HuH-7 (cell line): ENCODE data around the gene INPP5J.
"Not testable (repeated sequence)": the region's sequence is repeated elsewhere in the genome, so short reads cannot be mapped to it uniquely, and the experiment has no call there.

ENCODE experiments used
- DNase-seq: peaks from one replicate; pipeline ENCODE4 v3.0.0; 2011; ENCODE audit warnings: low spot score

Gene INPP5J

DNA sequence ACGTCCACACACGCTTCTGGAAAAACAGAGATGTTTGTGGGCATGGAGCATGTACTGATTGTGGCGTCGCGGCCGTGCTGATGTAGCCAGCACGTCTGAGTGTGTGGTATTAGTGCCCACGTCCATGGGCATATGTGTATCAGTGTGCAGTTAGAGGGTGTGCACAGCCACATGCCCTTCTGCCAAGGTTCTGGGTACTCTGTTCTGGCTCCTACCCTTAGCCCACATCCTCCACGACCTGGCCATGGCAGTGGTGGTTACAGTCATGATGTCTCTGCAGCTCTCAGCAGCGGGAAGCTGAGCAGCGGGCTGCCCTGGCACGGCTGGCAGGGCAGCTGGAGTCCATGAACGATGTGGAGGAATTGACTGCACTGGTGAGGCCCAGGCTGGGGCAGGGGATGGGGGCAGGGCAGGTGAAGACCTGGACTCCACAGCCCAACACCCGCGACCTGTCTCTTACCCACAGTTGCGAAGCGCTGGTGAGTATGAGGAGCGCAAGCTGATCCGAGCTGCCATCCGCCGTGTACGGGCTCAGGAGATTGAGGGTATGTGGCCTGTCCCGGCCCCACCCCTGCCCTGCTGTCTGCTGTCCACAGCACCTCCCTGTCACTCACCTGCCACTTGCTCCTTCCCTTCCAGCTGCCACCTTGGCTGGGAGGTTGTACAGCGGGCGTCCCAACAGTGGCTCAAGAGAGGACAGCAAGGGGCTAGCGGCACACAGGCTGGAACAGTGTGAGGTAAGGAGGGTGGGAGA, 34.4 kb upstream of the INPP5J start:
- no peak for DNase-seq

DNA sequence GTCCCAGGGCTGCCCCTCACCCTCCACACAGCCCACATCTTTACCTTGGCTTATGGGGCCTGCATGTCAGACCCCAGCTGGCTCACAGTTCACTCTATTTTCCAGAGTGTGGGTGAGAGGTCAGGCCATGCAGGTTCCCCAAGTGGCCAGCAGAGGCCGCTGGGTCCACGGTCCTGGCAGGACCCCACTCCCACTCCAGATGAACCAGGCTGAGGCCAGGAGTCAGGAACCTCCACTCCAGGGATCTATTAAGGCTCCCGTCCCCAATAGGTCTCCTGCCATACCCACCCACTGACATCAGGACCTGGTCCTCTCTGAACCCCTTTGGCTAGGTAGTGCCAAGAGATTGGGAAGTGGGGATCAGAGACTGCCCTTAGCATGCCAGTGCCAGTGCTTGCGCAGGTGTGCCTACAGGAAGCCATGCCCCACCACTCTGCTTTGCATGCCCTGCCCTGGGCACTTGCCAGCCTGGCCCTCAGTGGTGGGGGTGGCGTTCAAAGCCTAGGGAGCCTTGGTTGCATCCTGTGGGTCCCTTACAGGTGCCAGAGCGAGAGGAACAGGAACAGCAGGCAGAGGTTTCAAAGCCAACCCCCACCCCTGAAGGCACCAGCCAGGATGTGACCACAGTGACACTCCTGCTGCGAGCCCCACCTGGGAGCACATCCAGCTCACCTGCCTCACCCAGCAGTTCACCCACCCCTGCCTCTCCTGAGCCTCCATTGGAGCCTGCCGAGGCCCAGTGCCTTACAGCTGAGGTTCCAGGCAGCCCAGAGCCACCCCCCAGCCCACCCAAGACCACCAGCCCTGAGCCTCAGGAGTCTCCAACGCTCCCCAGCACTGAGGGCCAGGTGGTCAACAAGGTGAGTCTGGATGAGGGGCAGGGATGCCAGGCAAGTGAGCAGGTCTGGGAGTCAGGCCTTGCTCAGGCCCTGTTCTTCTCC, 33.3 kb upstream of the INPP5J start:
- peak; percentile 97 for DNase-seq

DNA sequence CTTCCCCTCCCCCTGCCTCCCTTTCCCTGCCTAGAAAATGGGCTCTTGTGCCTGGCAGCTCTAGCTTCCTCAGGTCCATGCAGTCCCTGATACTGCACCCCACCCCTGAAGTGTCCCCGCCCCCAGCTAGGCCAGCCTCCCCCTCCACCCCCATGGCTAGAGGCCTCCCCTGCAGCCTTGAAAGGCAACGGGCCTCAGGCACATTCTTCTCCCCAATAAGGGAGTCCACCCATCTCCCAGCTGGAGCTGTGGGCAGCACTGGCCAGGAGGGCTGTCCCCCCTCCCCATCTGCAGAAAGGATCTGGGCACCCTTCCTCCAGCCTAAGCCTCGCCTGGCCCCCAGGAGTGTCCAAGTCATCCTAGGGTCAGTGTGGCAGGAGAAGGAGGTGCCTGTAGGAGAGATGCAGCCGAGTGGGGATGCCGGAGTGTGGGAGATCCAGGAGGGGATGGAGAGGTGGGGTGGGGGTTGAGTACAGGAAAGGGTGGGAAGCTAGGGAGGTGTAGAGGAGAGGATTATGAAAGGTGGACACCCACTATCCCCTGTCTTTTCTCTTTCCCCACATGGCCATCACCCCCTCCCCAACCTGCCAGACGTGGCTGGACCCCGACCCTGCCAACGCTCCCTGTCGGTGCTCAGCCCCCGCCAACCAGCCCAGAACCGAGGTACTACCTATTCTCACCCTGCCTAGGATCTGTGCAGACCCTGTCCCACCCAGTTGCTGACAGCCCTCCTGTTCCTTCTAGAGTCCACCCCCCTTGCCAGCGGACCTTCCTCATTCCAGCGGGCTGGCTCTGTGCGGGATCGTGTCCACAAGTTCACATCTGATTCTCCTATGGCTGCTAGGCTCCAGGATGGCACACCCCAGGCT, 32.3 kb upstream of the INPP5J start:
- peak; percentile 25 for DNase-seq

DNA sequence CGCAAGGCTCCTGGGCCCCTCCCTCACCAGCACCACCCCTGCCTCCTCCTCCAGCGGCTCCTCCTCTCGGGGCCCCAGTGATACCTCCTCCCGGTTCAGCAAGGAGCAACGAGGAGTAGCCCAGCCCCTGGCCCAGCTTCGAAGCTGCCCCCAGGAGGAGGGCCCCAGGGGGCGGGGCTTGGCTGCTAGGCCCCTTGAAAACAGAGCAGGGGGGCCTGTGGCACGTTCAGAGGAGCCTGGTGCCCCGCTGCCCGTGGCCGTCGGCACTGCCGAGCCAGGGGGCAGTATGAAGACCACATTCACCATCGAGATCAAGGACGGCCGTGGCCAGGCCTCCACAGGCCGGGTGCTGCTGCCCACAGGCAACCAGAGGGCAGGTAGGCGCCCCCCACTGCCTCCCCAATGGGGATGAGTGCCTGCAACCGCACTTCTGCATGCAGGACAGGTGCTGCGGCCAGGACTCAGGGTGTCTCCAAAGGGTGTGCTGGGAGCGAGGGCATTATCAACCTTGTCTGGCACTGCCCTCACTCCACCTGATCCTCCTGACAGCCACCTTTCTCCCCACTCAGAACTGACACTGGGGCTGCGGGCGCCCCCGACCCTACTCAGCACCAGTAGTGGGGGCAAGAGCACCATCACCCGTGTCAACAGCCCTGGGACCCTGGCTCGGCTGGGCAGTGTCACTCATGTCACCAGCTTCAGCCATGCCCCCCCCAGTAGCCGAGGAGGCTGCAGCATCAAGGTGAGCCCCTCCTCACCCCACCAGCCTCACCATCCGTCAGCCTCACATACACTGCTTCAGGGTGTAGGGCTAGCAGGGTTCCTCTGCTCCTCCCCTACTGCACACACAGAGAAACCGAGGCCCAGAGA, 31.4 kb upstream of the INPP5J start:
- no peak for DNase-seq

DNA sequence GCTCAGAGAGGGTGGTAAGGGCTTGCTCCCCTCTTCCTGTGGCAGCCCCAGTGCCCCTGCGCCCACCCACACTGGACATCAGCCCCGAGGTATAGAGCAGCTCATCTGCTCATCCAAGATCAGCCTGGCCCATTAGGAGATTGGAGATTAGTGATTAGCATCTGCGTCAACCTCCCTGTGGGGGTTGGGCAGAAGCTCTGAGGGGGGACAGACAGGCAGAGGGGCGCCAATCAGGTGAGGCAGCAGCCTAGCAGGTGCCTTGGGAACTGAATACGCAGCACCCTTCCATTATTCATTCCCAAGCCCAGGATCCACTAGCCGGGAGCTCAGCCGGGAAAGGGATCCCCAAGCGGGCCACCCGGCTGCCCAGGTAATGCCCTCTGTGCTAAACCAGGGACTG, 30.6 kb upstream of the INPP5J start:
- peak; percentile 37 for DNase-seq

DNA sequence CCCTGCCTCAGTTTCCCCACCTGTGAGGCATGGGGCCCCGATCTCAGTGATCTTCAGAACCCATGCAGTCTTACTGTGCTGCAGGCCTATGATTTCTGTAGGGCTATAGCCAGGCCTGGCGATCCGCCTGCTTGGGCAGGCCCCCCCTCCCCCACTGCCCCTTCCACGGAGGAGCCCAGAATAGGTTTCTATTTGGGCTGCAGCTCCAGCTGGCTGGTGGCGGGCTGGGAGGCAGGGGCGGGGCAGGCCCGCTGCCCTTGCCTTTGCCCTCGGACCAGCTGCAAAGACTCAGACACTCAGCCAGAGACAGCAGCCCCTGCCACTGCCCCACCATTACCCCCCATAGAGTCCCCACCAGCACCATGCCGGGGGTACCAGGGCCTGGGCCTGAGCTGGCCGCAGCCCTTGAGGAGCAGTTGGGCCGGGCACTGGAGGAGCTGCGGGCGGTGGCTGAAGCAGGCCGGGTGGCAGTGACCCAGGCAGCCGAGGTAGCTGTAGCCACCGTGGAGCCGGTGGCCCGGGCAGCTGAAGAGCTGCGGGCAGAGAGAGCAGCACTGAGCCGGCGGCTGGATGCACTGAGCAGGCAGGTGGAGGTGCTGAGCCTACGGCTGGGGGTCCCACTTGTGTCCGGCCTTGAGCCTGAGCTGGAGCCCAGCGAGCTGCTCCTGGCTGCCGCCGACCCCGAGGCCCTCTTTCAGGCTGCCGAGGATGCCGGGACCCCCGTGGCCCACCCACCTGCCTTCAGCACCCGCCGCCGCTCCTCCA, 29.5 kb upstream of the INPP5J start:
- peak; percentile 43 for DNase-seq

DNA sequence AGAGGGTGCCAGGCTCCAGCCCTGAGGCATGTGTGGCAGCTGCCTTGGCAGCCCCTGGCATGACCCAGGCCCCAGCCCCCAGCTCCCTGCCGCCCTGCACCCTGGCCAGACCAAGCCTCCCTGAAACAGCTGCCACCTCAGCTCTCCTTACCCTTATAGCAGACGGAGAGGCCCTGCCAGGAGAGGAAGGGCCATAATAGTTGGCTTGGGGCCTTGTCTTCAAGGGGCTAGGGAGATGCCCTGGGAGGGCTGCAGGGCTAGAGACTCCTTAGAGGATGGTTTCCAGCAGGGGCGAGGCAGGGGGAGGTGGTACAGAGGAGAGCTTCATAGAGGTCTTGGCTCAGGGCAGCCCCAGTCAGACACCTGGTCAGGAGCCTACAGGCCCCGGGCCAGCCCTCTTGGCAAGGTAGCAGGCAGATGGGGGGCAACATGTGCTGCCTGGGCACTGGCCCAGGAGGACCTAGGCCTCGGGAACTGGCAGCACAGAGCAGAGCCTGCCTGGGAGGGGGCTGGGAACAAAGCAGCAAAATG, 28.7 kb upstream of the INPP5J start:
- no peak for DNase-seq

DNA sequence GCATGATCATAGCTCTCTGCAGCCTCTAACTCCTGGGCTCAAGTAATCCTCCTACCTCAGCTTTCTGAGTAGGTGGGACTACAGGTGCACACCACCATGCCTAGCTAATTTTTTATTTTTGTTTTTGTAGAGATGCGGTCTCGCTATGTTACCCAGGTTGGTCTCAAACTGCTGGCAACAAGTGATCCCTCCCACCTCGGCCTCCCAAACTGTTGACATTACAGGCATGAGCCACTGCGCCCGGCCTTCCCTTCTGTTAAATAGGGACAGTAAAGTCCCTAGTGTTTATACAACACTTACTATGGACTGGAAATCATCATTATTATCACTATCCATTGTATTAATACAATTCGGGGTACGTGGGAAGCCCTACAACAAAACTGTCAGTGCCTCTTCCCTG, 28.0 kb upstream of the INPP5J start:
- DNase-seq = no peak

DNA sequence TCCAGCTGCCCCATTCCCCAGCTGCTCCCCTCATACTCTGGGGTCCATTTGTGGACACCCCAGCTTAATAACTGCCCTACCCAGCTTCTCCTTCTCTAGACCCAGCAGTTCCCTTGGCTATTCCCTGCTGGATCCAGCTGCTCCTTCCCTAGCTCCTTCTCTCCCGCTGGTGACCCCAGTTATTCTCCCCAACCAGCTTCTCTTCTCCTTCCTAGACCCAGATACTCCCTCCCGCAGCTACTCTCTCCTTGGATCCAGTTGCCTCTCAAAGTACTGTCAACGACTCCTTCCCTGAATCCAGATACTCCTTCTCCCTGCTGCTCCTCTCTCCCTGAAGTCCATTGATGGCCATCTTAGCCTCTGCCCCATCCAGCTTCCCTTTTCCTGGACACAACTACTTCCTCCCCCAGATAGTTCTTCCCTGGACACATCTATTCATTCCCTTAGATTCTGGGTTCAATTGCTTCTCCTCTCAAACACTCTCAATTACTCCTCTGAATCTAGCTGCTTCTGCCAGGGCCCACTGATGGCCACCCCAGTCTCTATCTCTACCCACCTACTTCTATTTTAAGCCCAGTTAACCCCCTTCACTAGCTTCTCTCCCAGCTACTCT, 27.0 kb upstream of the INPP5J start:
- DNase-seq = no peak

DNA sequence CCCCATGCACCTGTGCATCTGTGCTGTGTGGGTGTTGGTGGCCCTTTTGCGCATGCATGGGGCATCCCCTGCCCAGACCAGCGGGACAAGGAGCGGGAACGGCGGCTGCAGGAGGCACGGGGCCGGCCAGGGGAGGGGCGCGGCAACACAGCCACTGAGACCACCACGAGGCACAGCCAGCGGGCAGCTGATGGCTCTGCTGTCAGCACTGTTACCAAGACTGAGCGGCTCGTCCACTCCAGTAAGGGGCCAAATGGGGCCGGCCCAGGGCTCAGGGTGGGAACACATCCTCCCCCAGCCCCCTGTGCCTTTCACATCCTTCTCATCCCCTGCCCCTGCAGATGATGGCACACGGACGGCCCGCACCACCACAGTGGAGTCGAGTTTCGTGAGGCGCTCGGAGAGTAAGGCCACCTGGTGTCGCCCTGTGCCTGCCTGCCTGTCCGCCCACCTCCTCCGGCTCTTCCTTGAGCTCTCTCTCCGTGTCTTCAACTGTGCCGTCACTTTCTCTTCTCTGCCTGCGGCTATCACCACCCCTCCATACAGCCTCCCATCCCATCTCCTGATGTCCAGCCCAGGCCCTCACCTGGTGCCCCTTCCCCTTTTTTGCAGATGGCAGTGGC, 26.0 kb upstream of the INPP5J start:
- no peak for DNase-seq

DNA sequence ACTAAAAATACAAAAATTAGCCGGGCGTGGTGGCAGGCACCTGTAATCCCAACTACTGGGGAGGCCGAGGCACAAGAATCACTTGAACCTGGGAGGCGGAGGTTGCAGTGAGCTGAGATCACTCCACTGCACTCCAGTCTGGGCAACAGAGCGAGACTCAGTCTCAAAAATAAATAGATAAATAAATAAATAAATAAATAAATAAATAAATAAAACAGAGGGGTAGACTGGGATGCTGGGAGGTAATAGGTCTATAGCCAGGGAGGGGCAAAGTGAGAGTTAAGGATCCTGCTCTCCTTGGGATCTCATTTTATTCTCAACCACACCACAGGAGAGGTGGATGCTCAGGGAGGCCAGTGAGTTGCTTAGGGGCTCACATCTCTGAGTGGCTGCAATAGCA, 25.2 kb upstream of the INPP5J start:
- DNase-seq = not testable (repeated sequence)

DNA sequence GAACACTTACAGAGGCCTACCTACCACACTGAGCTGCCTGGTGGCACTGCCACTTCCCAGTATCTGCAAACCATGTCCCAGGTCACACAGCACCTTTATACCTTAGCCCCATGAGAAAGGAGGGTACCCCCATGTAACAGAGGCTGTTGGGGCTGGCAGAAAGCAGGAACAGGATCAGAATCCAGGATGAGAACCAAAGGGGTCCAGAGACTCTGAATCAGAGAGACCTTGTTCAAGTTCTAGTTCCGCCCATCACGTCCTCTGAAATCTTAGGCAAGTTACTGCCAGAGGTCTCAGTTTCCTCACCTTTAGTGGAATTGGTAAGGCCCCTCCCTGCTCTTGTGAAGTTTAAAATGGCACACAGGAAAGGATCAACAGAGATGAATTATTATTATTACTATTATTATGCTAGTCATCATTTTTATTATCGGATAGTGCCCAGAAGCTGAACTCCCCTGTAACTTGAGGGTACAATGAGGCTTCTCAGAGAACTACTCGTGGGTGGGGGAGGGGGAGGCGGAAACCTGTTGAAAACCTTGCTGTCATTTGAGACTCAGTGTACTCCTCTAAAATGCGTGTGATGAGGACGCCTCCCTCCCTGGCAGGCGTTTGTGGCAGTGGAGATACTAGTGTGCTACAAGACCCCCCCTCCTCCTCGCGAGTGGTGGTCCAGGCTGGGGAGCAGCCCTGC, 24.7 kb upstream of the INPP5J start:
- DNase-seq = no peak

DNA sequence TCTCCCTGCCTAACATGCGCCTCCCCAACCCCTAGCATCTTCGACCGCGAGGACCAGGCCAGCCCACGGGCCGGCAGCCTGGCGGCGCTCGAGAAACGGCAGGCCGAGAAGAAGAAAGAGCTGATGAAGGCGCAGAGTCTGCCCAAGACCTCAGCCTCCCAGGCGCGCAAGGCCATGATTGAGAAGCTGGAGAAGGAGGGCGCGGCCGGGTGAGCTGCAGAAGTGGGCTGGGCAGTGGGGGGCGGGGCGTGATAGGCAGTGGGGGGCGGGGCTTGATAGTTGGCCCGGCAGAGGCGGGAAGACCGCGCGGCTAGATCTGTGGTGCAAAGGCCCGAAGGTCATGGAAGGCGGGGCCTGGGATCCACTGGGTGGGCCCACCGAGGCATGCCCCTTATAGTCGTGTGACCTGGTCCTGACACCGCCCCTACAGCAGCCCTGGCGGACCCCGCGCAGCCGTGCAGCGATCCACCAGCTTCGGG, 24.1 kb upstream of the INPP5J start:
- no peak for DNase-seq

DNA sequence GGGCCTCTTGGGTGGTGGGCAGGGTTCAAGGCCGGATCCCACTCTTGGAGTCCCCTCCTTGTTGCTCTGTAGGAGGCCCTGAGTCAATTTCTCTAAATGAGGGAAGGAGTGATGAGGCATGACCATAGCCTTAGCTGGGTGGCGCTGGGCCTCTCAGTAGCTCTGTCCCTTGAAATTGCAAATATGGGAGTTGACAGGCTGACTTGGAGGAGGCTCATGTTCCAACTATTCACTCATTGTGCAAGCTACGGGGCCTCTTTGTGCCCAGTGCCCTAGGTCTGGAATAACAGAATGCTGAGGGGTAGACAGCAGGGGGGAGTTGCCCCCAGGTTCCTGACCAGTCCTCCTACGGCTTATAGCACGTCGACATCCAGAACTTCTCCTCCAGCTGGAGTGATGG, 23.4 kb upstream of the INPP5J start:
- DNase-seq = no peak

DNA sequence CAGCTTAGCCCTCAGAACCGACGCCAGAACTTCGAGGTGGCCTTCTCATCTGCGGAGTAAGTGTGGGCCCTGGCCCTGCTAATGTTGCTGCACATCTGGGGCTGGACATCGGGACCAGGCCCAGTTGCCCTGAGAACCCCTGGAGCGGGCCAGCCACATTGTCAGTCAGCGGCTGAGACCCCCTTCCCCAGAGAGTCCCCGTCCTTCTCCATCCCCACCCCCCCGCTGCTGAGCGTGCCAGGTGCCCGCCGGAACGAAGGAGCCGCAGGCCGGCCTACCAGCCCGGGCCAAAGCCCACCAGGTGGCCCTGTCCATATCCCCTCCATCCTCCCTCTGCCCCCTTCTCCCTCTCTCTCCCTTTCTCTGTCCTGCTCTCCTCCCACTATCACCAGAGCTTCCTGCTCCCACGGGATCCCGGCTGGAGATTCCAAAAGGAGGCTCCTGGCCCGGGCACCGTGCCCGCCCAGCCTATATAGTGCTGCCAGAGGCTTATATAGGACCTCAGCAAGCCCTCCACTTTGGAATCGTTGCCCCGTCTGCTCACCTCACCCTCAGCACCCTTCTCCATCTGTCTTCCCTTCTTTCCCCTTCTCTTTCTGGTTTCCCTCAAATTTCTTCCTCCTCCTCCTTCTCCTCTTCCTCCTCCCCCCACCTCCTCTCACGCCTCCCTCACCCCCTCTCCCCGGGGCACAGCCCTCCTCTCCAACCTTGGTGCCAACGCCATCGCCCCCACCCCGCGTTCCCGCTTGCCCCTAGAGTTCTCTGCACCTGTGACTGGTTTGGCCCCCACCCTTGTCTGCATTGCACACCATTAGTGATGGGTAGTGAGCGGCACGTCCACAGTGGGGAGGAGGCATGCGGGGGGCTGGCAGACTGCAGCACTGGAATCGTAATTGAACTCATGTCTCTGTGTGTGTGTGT, 22.7 kb upstream of the INPP5J start:
- no peak for DNase-seq

DNA sequence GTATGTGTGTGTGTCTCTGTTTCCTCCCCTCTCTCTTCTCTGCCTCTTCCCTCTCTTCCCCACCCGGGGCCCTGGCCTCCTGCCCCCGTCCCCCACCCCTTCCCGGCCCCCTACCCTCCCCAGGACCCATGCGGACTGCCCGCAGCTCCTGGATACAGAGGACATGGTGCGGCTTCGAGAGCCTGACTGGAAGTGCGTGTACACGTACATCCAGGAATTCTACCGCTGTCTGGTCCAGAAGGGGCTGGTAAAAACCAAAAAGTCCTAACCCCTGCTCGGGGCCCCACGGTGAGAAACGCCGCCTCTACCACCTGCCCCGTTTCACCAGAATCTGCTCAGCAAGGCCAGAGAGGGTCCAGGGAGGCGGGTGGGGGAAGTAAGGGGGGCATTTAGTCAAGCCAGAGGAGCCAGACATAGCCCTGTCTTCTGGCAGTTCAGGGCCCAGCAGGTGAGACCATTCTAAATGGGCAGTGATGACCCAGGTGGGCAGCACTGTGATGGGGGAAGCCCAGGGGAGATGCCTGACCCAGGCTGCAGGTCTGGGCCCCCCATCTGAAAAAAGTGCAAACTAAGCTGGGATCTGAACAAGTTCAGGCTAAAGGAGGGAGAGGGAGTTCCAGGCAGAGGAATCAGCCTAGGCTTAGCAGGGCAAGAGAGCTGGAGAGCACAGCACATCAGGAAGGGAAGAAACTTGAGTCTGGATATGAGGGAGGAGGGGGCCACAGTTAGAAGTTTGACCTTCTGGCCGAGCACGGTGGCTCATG, 21.8 kb upstream of the INPP5J start:
- no peak for DNase-seq
